Esophagus squamous epithelium (tissue), 5 donors: ENCODE measurements around the gene PNCK. TPM values are rescaled to one million over a fixed set of nuclear protein-coding genes. Genes with fewer than 3 reads are reported as not detected.

Source experiments
- DNase-seq: peaks from one replicate; lab custom pipeline; 2025; lab: John Stamatoyannopoulos, UW
- H3K27ac ChIP-seq, 4 donors: fragments of 200-600 bp; sonication (generic); one replicate each; pipeline ENCODE4 v1.5.1; 2016 to 2019; ENCODE audit warnings: mild to moderate bottlenecking in 1 of 4
- H3K27me3 ChIP-seq, 4 donors: fragments of 200-600 bp; sonication (generic); 1 replicate in 3 of 4; 2 replicates in 1 of 4; pipeline versions ENCODE4 v1.5.1 to v1.6.0; 2017 to 2021; ENCODE audit warnings: antibody characterized with exemption in 1 of 4
- H3K36me3 ChIP-seq, 3 donors: fragments of 200-600 bp; sonication (generic); one replicate each; pipeline ENCODE4 v1.5.1; 2016 to 2019
- H3K4me1 ChIP-seq, 3 donors: fragments of 200-600 bp; sonication (generic); one replicate each; pipeline ENCODE4 v1.5.1; 2017 to 2019
- H3K4me3 ChIP-seq, 4 donors: fragments of 200-600 bp; sonication (generic); 1 replicate in 3 of 4; 2 replicates in 1 of 4; pipeline ENCODE4 v1.5.1; 2016 to 2019; ENCODE audit warnings: mild to moderate bottlenecking in 2 of 4, moderate library complexity in 1 of 4
- H3K9me3 ChIP-seq, 3 donors: fragments of 200-600 bp; sonication (generic); one replicate each; pipeline ENCODE4 v1.5.1; 2016 to 2019
- POLR2A ChIP-seq, 4 donors: fragments of 450-650 bp; IDR thresholded peaks; one replicate each; pipeline ENCODE4 v1.6.1; 2017; ENCODE audit warnings: antibody characterized with exemption in 4 of 4, mild to moderate bottlenecking in 4 of 4, moderate library complexity in 3 of 4
- WGBS, 2 donors: methylation state at CpG; one replicate each; pipeline ENCODE4 v1.1.5; 2018; 5-methylcytosine and 5-hydroxymethylcytosine counted together
- intact Hi-C: fragments of 100-400 bp; cut with DNase I; formaldehyde crosslinking; loops from one replicate; pipeline ENCODE4 v1.15.0; 2022
- total RNA-seq, 4 donors: library from RNA; depleted of rRNA; stranded (reverse); fragments of >200 nt; gene quantifications; one replicate each; pipeline ENCODE4 v1.1.0, GENCODE V29; 2016
- TF ChIP-seq, protein P1 (sequence below), 6 experiments: fragments of 450-650 bp in 4 of 6; fragments of 200-600 bp in 2 of 6; sonication (generic) in 2 of 6; IDR thresholded peaks; one replicate each; pipeline ENCODE4 v1.5.1; 2016 to 2019; ENCODE audit warnings: antibody characterized with exemption in 6 of 6, mild to moderate bottlenecking in 4 of 6, moderate library complexity in 4 of 6
- donor health status: DM: yes; HTN: yes; CAD: no.

The PNCK gene
- total RNA-seq, 4 donors from 2014 or later = 0.82 to 5.7 (median 1.5) TPM; not detected in 1

DNA sequence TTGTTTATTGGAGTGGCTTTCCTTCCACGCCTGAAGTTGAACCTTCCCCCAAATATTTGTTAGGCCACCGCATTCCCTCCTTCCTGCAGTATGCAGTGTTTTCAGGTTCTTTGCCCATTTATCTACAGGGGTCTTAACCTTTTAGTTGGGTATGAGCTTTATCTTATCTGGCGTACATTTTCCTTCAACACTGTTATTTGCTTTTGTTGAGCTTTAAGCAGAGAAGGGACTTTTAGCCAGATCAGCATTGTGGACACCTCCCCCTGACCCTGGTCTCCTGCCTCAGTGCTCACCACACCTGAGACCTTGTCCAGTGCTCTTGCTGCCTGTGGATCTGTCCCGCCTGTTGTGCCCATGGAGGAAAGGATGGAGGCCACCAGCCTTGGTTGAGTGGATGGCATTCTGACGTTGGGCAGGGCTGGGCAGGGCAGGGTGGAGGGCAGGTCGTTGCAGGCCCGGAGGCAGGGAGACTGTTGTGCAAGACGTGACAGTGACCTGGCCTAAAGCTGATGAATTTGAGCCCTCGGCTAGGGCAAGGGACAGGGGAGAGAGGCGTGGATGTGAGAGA, 27.6 kb downstream of the PNCK start:
- Histone ChIP-seq H3K27me3 (peaks cover 0 to 90% (median 27%) of the 10 kb centered on the region in 4 donors), H3K4me3 (no peak overlapping the region), H3K9me3 (no peaks in the 10 kb centered on the region), H3K27ac (no peak overlapping the region), H3K36me3 (no peaks in the 10 kb centered on the region), H3K4me1 (peaks cover 5 to 54% (median 13%) of the 10 kb centered on the region in 3 donors)
- 49 to 54% methylated on average over 7 to 9 of the region's 10 CpGs for WGBS, 2 donors
- no peak for TF ChIP-seq POLR2A (IDR thresholded peaks at IDR 0.05)
- TF ChIP-seq, protein P1, sequence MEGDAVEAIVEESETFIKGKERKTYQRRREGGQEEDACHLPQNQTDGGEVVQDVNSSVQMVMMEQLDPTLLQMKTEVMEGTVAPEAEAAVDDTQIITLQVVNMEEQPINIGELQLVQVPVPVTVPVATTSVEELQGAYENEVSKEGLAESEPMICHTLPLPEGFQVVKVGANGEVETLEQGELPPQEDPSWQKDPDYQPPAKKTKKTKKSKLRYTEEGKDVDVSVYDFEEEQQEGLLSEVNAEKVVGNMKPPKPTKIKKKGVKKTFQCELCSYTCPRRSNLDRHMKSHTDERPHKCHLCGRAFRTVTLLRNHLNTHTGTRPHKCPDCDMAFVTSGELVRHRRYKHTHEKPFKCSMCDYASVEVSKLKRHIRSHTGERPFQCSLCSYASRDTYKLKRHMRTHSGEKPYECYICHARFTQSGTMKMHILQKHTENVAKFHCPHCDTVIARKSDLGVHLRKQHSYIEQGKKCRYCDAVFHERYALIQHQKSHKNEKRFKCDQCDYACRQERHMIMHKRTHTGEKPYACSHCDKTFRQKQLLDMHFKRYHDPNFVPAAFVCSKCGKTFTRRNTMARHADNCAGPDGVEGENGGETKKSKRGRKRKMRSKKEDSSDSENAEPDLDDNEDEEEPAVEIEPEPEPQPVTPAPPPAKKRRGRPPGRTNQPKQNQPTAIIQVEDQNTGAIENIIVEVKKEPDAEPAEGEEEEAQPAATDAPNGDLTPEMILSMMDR (IDR thresholded peaks at IDR 0.05) = no peak
- DNase-seq = no peak
- intact Hi-C loops = no loop called here

DNA sequence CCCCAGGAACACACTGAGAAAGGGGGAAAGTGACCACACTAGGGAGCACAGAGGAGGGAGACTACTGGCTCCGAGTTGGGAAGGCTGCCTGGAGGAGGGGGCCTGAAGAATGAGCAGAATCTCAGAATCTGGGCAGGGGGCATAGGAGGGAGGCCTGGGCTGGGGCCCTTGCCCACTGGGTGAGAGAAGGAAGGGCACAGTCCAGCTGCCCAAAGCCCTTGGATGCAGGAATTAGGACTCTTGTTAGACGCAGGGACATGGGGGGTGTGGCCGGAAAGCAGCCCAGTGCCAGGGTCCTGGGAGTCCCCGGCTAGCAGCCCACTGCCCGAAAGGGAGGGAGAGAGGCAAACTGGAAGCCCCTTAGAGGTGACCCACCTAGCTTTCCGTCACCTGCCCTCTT, 28.5 kb downstream of the PNCK start:
- H3K9me3 ChIP-seq = no peaks in the 10 kb centered on the region
- TF ChIP-seq, protein P1 (IDR thresholded peaks at IDR 0.05) = no peak
- TF ChIP-seq POLR2A (IDR thresholded peaks at IDR 0.05) = no peak
- 49 to 55% methylated on average over 2 to 6 of the region's 6 CpGs for WGBS, 2 donors
- no peak overlapping the region for H3K27ac ChIP-seq
- intact Hi-C loops = no loop called here
- DNase-seq = no peak
- peaks cover 5 to 54% (median 13%) of the 10 kb centered on the region in 3 donors for H3K4me1 ChIP-seq
- H3K4me3 ChIP-seq = no peak overlapping the region
- H3K36me3 ChIP-seq = no peaks in the 10 kb centered on the region
- peaks cover 0 to 98% (median 27%) of the 10 kb centered on the region in 4 donors for H3K27me3 ChIP-seq

DNA sequence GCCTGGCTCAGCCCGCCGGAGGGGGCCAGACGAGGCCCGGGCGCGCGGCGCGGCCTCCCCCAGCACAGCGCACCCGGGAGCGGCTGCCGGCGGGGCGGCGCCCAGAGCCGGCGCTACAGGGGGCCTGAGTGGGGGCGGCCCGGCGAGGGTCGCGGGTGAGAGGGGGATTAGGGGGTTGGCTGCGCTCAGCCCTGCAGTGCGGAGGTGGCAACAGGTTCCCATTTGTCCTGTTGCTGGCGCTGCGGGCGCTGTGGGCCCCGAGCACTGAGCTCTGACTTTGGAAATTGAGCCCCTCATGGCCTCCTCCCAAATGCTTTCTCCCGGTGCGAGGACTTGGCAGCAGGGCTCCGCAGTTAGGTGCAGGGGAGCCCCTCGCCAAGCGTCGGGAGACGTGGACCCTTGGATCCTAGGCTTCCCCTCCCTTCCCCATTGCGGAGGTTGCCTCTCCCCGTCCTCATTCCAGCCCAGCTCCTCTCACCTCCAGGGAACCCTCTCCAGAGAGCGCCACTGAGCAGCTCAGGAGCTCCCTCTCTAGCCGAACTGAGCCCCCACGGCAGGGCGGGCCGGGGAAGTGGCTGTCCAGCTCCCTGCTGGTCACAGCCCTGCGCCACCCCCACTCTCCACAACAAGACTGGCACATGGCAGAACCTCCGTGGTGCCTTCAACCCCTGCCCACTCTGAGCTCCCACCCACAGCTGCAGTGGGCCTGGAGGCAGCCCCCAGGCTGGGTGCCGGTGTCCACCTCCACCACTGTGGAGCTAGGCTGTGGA, 29.1 kb downstream of the PNCK start:
- Histone ChIP-seq H3K36me3 (no peaks in the 10 kb centered on the region), H3K4me1 (peaks cover 5 to 54% (median 13%) of the 10 kb centered on the region in 3 donors), H3K4me3 (peak overlapping the region in 1 of 4 donors; percentile 30), H3K9me3 (no peaks in the 10 kb centered on the region), H3K27me3 (peaks cover 0 to 98% (median 27%) of the 10 kb centered on the region in 4 donors), H3K27ac (no peak overlapping the region)
- no CpG with 5 or more reads among the region's 46 CpGs for WGBS, 2 donors
- intact Hi-C loops = no loop called here
- TF ChIP-seq, protein P1 (IDR thresholded peaks at IDR 0.05) = no peak
- no peak for TF ChIP-seq POLR2A (IDR thresholded peaks at IDR 0.05)
- DNase-seq = no peak

DNA sequence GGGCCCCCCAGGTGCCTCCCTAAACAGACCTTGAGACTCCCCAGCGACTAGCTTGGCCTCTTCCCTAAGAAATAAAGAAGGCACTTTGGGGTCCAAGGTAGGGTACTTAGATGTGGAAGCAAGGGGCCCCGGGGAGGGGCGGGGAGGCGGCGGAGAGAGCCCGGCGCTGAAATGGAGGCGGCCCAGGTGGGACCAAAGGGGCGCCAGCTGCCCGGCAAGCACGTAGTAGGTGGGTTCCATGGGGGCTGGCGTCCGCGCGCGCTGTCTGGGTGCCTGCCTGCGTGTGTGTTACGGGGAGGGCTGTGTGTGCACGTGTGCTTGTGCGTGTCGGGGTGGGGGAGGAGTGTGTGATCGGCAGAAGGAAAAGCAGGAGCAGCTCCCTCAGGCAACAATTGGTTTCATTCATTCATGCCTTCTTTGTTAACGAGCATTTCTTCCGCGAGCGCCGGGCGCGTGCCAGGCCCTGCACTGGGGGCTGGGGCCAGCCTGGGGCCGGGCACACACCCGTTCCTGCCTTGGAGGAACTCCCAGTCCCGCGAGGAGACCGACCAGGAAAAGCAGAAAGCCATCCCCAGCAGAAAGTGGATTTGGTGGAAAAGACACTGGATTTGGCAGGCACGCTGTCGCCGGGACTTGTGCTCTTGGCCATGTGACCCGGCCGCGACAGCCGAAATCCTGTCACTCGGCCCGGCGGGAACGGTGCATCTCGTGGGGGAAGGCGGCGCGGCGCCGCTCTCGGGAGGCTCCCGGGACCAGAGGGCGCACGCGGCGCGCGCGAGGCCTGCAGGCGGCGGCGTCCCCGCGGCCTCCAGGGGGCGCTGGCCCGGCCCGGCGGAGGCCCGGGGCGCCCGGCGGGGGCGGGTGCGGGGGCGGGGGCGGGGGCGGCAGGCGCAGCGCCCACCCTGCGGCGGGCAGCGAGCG, 29.9 kb downstream of the PNCK start:
- no peak for DNase-seq
- peak overlapping the region in 2 of 4 donors; percentile 18 to 48 for H3K4me3 ChIP-seq

More for the DNA sequence above, 29.9 kb downstream of the PNCK start:
- 2% methylated on average over 11 of the region's 84 CpGs; no CpG with 5 or more reads in 1 of the 2 donors for WGBS, 2 donors
- TF ChIP-seq, protein P1 (IDR thresholded peaks at IDR 0.05) = no peak
- no peak for TF ChIP-seq POLR2A (IDR thresholded peaks at IDR 0.05)
- H3K27ac ChIP-seq = no peak overlapping the region
- H3K4me1 ChIP-seq = peaks cover 5 to 54% (median 13%) of the 10 kb centered on the region in 3 donors
- H3K9me3 ChIP-seq = no peaks in the 10 kb centered on the region
- H3K27me3 ChIP-seq = peaks cover 0 to 98% (median 27%) of the 10 kb centered on the region in 4 donors
- intact Hi-C loops = no loop called here
- no peaks in the 10 kb centered on the region for H3K36me3 ChIP-seq
